HG02571 (cell line): ENCODE results near the gene MTCH2.
"Not testable (repeated sequence)": the region's sequence is repeated elsewhere in the genome, so short reads cannot be mapped to it uniquely, and the experiment has no call there.

Experiments
- ATAC-seq: cut with Tn5 transposase; IDR thresholded peaks from one replicate; pipeline ENCODE4 v1.9.1; 2021; ENCODE audit warnings: mild to moderate bottlenecking, moderate library complexity; ENCODE audit not compliant: unreplicated experiment

The MTCH2 gene

GRCh38 chr11:47640506-47640905 is 1.9 kb downstream of the MTCH2 start:
- ATAC-seq, result not testable (repeated sequence)

DNA sequence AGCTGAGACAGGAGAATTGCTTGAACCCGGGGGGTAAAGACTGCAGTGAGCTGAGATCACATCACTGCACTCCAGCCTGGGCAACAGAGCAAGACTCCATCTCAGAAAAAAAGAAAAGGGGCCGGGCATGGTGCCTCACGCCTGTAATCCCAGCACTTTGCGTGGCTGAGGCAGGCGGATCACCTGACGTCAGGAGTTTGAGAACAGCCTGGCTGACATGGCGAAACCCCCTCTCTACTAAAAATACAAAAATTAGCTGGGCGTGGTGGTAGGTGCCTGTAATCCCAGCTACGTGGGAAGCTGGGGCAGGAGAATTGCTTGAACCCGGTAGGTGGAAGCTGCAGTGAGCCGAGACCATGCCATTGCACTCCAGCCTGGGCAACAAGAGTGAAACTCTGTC is 6.0 kb downstream of the MTCH2 start:
- not testable (repeated sequence) for ATAC-seq

- ATAC-seq, result no peak
These were observed 10.9 kb downstream of the MTCH2 start for GRCh38 chr11:47631473-47631872.

DNA sequence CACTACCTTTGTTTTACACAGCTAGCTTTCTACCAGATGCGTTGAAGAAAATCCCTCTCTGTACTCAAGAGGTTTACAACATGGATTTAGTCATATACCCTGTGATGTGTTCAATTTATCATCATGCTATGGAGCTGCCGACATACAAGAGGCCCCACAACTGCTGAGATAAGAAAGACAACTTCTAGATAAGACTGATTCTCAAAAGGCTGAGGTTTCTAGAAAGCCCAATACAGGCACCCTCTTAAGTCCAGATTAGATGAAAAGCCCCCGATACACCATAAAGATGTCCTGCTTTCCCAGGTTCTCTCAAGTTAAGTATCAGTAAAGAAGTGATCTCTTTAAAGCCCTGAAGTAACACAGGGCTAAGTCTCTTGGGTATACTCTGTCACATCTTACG is 14.3 kb downstream of the MTCH2 start:
- no peak for ATAC-seq

DNA sequence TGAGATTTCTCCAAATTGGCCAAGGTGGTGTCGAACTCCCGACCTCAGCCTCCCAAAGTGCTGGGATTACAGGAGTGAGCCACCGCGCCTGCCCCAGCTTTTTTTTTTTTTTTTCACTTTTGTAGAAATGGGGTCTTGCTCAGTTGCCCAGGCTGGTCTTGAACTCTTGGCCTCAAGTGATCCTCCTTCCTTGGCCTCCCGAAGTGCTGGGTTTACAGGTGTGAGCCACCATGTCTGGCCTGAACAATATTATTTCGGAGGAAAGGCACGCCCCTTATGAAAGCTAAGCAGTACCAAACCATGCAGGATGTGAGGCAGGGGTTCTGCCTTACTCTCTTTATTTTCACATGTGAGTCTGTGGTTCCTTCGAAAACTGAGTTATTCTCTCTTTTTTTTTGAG is 16.1 kb downstream of the MTCH2 start:
- no peak for ATAC-seq

GRCh38 chr11:47620836-47621378 is 21.5 kb downstream of the MTCH2 start:
- no peak for ATAC-seq

GRCh38 chr11:47617417-47617809 is 24.9 kb downstream of the MTCH2 start:
- no peak for ATAC-seq

GRCh38 chr11:47616726-47617416 is 25.5 kb downstream of the MTCH2 start:
- ATAC-seq, result no peak

GRCh38 chr11:47615249-47615648 is 27.1 kb downstream of the MTCH2 start:
- ATAC-seq, result no peak

- ATAC-seq, result no peak
These were observed 31.0 kb downstream of the MTCH2 start for GRCh38 chr11:47611348-47611794.

DNA sequence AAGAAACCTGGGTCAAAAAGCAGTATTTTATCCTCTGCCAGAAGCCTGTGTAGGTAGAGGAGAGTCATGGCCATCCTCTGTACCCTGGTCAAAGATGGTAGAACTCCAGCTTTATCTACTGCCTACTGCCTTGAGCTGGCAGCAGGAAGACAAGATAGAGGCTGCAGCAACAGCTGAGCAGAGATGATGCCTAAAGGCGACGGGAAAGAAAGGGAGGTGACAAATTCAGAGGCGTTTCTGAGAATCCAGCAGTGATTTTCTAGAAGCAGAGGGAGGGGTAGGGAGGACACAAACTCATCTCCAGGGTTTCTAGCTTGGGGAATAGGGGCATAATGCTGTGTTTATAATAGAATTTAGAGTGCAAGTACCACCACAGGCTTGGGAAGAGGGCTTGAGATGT is 32.7 kb downstream of the MTCH2 start:
- no peak for ATAC-seq

GRCh38 chr11:47607380-47607779 is 35.0 kb downstream of the MTCH2 start:
- no peak for ATAC-seq

GRCh38 chr11:47606731-47607130 is 35.6 kb downstream of the MTCH2 start:
- no peak for ATAC-seq

GRCh38 chr11:47605921-47606320 is 36.4 kb downstream of the MTCH2 start:
- ATAC-seq, result no peak

- no peak for ATAC-seq
These were observed 39.1 kb downstream of the MTCH2 start for GRCh38 chr11:47603295-47603694.

- no peak for ATAC-seq
These were observed 42.5 kb downstream of the MTCH2 start for GRCh38 chr11:47599902-47600301.

DNA sequence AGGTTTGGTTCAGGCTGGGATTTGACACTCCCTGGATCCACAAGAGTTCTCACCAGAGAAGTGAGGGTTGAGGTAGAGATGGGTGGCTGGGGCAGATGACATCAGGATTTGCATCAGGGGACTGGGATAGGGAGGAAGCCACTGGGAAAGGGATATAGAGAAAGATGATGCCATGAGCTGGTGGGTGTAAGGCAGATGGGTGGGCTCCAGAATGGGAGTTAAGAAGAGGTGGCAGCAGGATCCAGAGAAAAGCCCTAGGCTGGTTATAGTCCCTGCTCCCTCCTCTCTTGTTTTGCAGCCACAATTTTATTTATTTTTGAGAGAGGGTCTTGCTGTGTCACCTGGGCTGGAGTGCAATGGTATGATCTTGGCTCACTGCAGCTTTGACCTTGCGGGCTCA is 46.4 kb downstream of the MTCH2 start:
- ATAC-seq, result no peak

GRCh38 chr11:47595029-47595428 is 47.3 kb downstream of the MTCH2 start:
- ATAC-seq, result no peak

DNA sequence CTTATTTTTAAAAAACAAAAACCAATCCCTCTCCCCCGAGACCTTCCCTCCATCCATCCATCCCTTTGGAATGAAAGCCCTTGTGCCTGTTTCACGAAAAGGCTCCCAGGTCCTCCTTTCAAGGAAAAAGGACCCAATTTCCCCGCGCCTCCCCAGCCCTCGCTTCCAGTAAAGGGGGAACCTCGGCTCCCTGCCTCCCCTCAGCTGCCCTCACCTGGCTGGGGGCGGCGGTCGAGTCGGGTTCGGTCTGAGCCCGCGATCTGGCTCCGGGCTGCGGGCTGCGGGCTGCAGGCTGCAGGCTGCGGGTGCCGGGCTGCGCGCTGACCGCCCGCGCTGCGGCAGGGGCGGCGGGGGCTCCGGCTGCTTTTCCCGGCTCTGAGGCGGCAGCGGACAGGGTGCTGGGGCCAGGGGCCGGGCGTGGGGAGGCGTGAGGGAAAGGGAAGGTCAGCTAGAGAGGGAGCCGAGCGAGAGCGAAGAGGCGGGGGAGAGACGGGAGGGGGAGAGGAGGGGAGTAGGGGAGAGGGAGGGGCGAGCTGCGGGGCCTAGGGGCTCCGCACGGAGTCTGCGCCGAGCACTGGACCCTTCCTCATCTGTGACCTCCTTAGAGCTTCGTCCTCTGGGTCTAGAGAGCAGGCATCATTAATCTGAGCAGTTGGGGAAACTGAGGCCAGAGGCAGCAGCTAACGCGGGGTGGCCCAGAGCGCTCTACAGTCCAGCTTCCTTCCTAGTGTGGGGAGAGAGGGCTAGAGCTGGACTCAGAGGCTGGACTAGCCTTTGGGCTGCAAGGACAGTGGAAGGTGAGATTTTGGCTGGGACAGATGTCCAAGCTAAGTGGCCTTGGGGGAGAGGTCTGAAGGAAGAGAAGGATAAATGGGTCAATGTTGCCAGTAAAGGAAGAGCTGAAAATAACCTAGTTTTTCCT is 48.2 kb downstream of the MTCH2 start, which contains the start of gene C1QTNF4:
Gene C1QTNF4 (minus strand): TSS at position 478 of the 922 bp plus-strand sequence. CDS start 3,601 bp downstream, outside the sequence.
- ATAC-seq, result no peak

- ATAC-seq, result no peak
These were observed 48.8 kb downstream of the MTCH2 start for GRCh38 chr11:47593492-47593933.

GRCh38 chr11:47592970-47593369 is 49.4 kb downstream of the MTCH2 start:
- no peak for ATAC-seq

DNA sequence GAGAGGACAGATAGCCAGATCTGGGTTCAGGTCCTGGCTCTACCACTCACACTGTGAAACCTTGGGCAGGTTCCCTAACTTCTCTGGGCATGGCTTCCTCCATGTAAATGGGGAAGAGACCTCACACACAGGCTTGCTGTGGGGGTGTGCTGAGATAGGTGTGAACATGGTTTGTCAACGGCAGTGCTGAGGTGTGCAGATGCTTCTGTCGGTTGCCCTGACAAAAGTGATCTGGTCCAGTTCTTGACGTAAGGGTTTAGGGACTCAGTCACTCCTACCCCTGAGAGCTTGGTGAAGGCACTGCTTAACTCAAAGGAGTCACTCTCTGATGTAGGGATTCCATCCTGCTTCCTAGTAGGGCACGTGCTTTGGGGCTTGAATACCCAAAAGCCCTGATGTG is 50.1 kb downstream of the MTCH2 start:
- no peak for ATAC-seq
